GM12878 (cell line): ENCODE results near the gene SYTL2. TPM values are rescaled to one million over a fixed set of nuclear protein-coding genes. Genes with fewer than 3 reads are reported as not detected.

Source experiments
- ATAC-seq: fragments of 200-7000 bp; cut with Tn5 transposase; 3 replicates; pipeline ENCODE4 v1.9.1; 2020; ENCODE audit warnings: mild to moderate bottlenecking, moderate library complexity
- BruUV-seq: library from RNA; stranded (reverse); fragments of 400-500 nt; replicated peaks from 2 replicates; lab custom pipeline; 2021; lab: Mats Ljungman, UMichigan
- CTCF ChIA-PET: fragments of 300-600 bp; sonication (Branson Sonifier 250); formaldehyde crosslinking; extraction: SDS; loops from one replicate; lab custom pipeline; 2021; ENCODE audit warnings: inconsistent platforms; lab: Yijun Ruan, JAX
- POLR2A ChIA-PET: fragments of 350-600 bp; formaldehyde crosslinking; extraction: SDS; loops from one replicate; lab custom pipeline; 2021; ENCODE audit warnings: inconsistent platforms; lab: Charles Lee
- RAD21 ChIA-PET: fragments of 300-600 bp; sonication (Branson Sonifier 250); formaldehyde crosslinking; loops from one replicate; lab custom pipeline; 2023; ENCODE audit warnings: antibody characterized with exemption; ENCODE audit not compliant: unreplicated experiment; lab: Charles Lee
- SMC1A ChIA-PET: fragments of 300-600 bp; sonication (Branson Sonifier 250); formaldehyde crosslinking; loops from one replicate; lab custom pipeline; 2023; ENCODE audit not compliant: unreplicated experiment, uncharacterized antibody; lab: Charles Lee
- DNase-seq: peaks from one replicate; pipeline ENCODE4 v3.0.0-alpha.2; 2011; ENCODE audit warnings: low read depth, low spot score
- FAIRE-seq: peaks from 3 replicates; lab custom pipeline; 2011; peaks lifted over from hg19 to GRCh38; lab: Jason Lieb, UNC
- H2AFZ ChIP-seq: 2 replicates; pipeline ENCODE4 v1.6.0; 2011; ENCODE audit warnings: low read depth, low read length, control low read depth; ENCODE audit not compliant: control insufficient read depth
- H3K27ac ChIP-seq: 2 replicates; pipeline ENCODE4 v1.5.1; 2011; ENCODE audit warnings: control low read depth; ENCODE audit not compliant: control insufficient read depth, insufficient read depth
- H3K27me3 ChIP-seq, 2 experiments: replicated peaks in 1 of 2; 2 replicates each; pipeline versions ENCODE4 v1.6.0 to v1.6.1; 2011; ENCODE audit warnings: low read length in 1 of 2; ENCODE audit not compliant: control insufficient read depth in 2 of 2, insufficient read depth in 2 of 2
- H3K36me3 ChIP-seq, 2 experiments: 2 replicates each; pipeline ENCODE4 v1.5.1; 2011; ENCODE audit warnings: low read length in 1 of 2; ENCODE audit not compliant: control insufficient read depth in 2 of 2, insufficient read depth in 2 of 2
- H3K4me1 ChIP-seq: 2 replicates; pipeline ENCODE4 v1.6.1; 2011; ENCODE audit warnings: mild to moderate bottlenecking, low read length, moderate library complexity, mixed read lengths; ENCODE audit not compliant: control insufficient read depth, insufficient read depth
- H3K4me2 ChIP-seq: 2 replicates; pipeline ENCODE4 v1.6.0; 2011; ENCODE audit warnings: control low read depth; ENCODE audit not compliant: control insufficient read depth, insufficient read depth
- H3K4me3 ChIP-seq: fragments of 200-600 bp; sonication (generic); 2 replicates; pipeline ENCODE4 v1.5.1; 2016
- H3K79me2 ChIP-seq: 2 replicates; pipeline ENCODE4 v1.6.0; 2011; ENCODE audit warnings: low read length; ENCODE audit not compliant: control insufficient read depth, insufficient read depth
- H3K9ac ChIP-seq: 2 replicates; pipeline ENCODE4 v1.8.0; 2011; ENCODE audit warnings: low read length, control low read depth, mixed read lengths; ENCODE audit not compliant: control insufficient read depth, insufficient read depth
- H3K9me3 ChIP-seq: replicated peaks from 3 replicates; pipeline ENCODE4 v1.5.1; 2011; ENCODE audit warnings: mild to moderate bottlenecking, low read length; ENCODE audit not compliant: control insufficient read depth, insufficient read depth
- H4K20me1 ChIP-seq: 2 replicates; pipeline ENCODE4 v1.6.0; 2011; ENCODE audit not compliant: control insufficient read depth, insufficient read depth
- CBX3 ChIP-seq: fragments of 200-600 bp; sonication (generic); IDR thresholded peaks from 2 replicates; pipeline ENCODE4 v1.6.1; 2016; ENCODE audit warnings: low read depth, borderline replicate concordance
- ELK1 ChIP-seq: IDR thresholded peaks from 2 replicates; pipeline ENCODE4 v1.6.1; 2012; ENCODE audit warnings: low read depth, low read length, improper control_type of control experiment
- FOXK2 ChIP-seq: fragments of 450-650 bp; IDR thresholded peaks from 2 replicates; pipeline ENCODE4 v1.6.1; 2017; ENCODE audit warnings: mild to moderate bottlenecking, moderate library complexity
- GATAD2B ChIP-seq: fragments of 450-650 bp; conservative IDR thresholded peaks from 2 replicates; pipeline ENCODE4 v1.6.1; 2017; ENCODE audit warnings: low read depth, mild to moderate bottlenecking, moderate library complexity
- HSF1 ChIP-seq: fragments of 150-350 bp; IDR thresholded peaks from 2 replicates; pipeline ENCODE4 v1.6.1; 2014; ENCODE audit warnings: mild to moderate bottlenecking, low read depth, low read length
- KAT2A ChIP-seq: conservative IDR thresholded peaks from 2 replicates; pipeline ENCODE4 v1.6.1; 2011; ENCODE audit warnings: low read depth, low read length; ENCODE audit not compliant: control insufficient read depth
- KLF5 ChIP-seq: fragments of 450-650 bp; IDR thresholded peaks from 2 replicates; pipeline ENCODE4 v1.6.1; 2014; ENCODE audit warnings: mild to moderate bottlenecking; ENCODE audit not compliant: partially characterized antibody
- NR2C2 ChIP-seq: IDR thresholded peaks from 2 replicates; pipeline ENCODE4 v1.6.1; 2011; ENCODE audit warnings: borderline replicate concordance, low read depth; ENCODE audit not compliant: control insufficient read depth, insufficient read length
- NRF1 ChIP-seq: conservative IDR thresholded peaks from 2 replicates; pipeline ENCODE4 v1.6.1; 2011; ENCODE audit warnings: mild to moderate bottlenecking, low read depth, low read length, improper control_type of control experiment
- PBX3 ChIP-seq: IDR thresholded peaks from 2 replicates; pipeline ENCODE4 v1.6.1; 2011; ENCODE audit warnings: mild to moderate bottlenecking, low read depth, low read length, moderate library complexity; ENCODE audit not compliant: insufficient replicate concordance
- POLR2A ChIP-seq: IDR thresholded peaks from 2 replicates; pipeline ENCODE4 v1.6.1; 2011; ENCODE audit warnings: low read depth, mild to moderate bottlenecking, low read length
- SIN3A ChIP-seq: IDR thresholded peaks from 2 replicates; pipeline ENCODE4 v1.6.1; 2012; ENCODE audit warnings: low read depth, low read length, improper control_type of control experiment
- SKIL ChIP-seq: fragments of 450-650 bp; IDR thresholded peaks from 2 replicates; pipeline ENCODE4 v1.6.1; 2017; ENCODE audit warnings: mild to moderate bottlenecking, low read depth, inconsistent platforms; ENCODE audit not compliant: poor library complexity, severe bottlenecking
- SMAD5 ChIP-seq: IDR thresholded peaks from 2 replicates; pipeline ENCODE4 v1.6.1; 2016; ENCODE audit warnings: antibody characterized with exemption, low read depth
- SPI1 ChIP-seq: IDR thresholded peaks from 2 replicates; pipeline ENCODE4 v1.6.1; 2011; ENCODE audit warnings: low read depth, mild to moderate bottlenecking, low read length, moderate library complexity, borderline replicate concordance; ENCODE audit not compliant: insufficient read depth
- ZNF384 ChIP-seq: IDR thresholded peaks from 2 replicates; pipeline ENCODE4 v1.6.1; 2012; ENCODE audit warnings: low read depth, mild to moderate bottlenecking, low read length, improper control_type of control experiment, borderline replicate concordance
- ZNF622 ChIP-seq: fragments of 450-650 bp; IDR thresholded peaks from 2 replicates; pipeline ENCODE4 v1.6.1; 2017; ENCODE audit warnings: mild to moderate bottlenecking, inconsistent platforms
- WGBS: methylation state at CpG from one replicate; pipeline ENCODE4 v1.1.6; 2016; ENCODE audit warnings: low lambda C conversion rate; ENCODE audit not compliant: insufficient replicate concordance, insufficient coverage; ENCODE audit errors: missing lambda C conversion rate; 5-methylcytosine and 5-hydroxymethylcytosine counted together
- in situ Hi-C: fragments of 300-500 bp; cut with MboI; formaldehyde crosslinking; loops from 9 replicates; pipeline ENCODE4 v1.14.3; 2018; ENCODE audit warnings: mixed read lengths
- intact Hi-C: fragments of 100-400 bp; cut with micrococcal nuclease; formaldehyde crosslinking; loops from one replicate; pipeline ENCODE4 v1.14.2; 2022; ENCODE audit not compliant: unreplicated experiment
- polyA plus RNA-seq, 11 experiments: library from polyadenylated mRNA; depleted of rRNA in 4 of 11; unstranded in 6 of 11; stranded (reverse) in 5 of 11; fragments of >200 nt; fragmentation: Nextera tagmentation in 4 of 11; fragmentation: Illumina TruSeq in 1 of 11; extraction: Ambion mirVana in 4 of 11; extraction: Trizol in 1 of 11; gene quantifications; 1 replicate in 1 of 11; 2 replicates in 10 of 11; pipeline versions ENCODE4 v1.2.1 to v1.2.3, GENCODE V29; 2011 to 2016; ENCODE audit warnings: inconsistent platforms in 2 of 11, missing spikeins in 2 of 11, low read depth in 1 of 11
- total RNA-seq, 4 experiments: library from RNA; depleted of rRNA in 3 of 4; stranded (reverse); fragments of >200 nt in 3 of 4; fragmentation: Illumina TruSeq in 1 of 4; extraction: Trizol in 1 of 4; gene quantifications; 2 replicates each; pipeline versions ENCODE4 v1.2.1 to v1.2.3, GENCODE V29; 2013 to 2021
- TF ChIP-seq, protein P1 (sequence below): fragments of 450-650 bp; IDR thresholded peaks from 2 replicates; pipeline ENCODE4 v1.6.1; 2017; ENCODE audit warnings: mild to moderate bottlenecking

The SYTL2 gene
- total and polyA plus RNA-seq, 10 of the 15 experiments (the other 5 are each of a cell fraction or from before 2014, with no cell fraction given): 0.02 to 1.4 (median 0.31) TPM; not detected in 2

GRCh38 chr11:85764796-85765195 lies 46.1 kb downstream of the SYTL2 start:
- Histone ChIP-seq H3K9ac (no peak overlapping the region), H2AFZ (no peak overlapping the region), H3K9me3 (no peaks in the 10 kb centered on the region; the same call in 2 of the 3 replicates), H3K4me3 (no peak overlapping the region), H3K27me3 (peaks cover 1 to 2% of the 10 kb centered on the region in 2 experiments; a peak in 1 of 4 replicates), H3K79me2 (no peaks in the 10 kb centered on the region), H4K20me1 (no peaks in the 10 kb centered on the region), H3K4me1 (no peaks in the 10 kb centered on the region), H3K27ac (no peak overlapping the region), H3K4me2 (no peak overlapping the region), H3K36me3 (no peaks in the 10 kb centered on the region)
- ChIA-PET CTCF (interaction anchor here (1.0 kb wide), 1 partner anchor 9 kb away, joined by 3 read pairs; no protein-coding TSS in a partner anchor), SMC1A (no interaction called here), POLR2A (interaction anchor here (0.6 kb wide), 1 partner anchor 24 kb away, joined by 3 read pairs; no protein-coding TSS in a partner anchor), RAD21 (no interaction called here)
- DNase-seq (no peak), ATAC-seq (no peak), FAIRE-seq (no peak)
- 70% methylated on average over 4 of the region's 4 CpGs for WGBS
- in situ Hi-C loops: no loop called here
- BruUV-seq: no TSS peak
- intact Hi-C loops: no loop called here
- no peak for TF ChIP-seq KLF5
- no peak for TF ChIP-seq NRF1
- TF ChIP-seq FOXK2: no peak
- no peak for TF ChIP-seq CBX3
- no peak for TF ChIP-seq SIN3A
- TF ChIP-seq, protein P1, sequence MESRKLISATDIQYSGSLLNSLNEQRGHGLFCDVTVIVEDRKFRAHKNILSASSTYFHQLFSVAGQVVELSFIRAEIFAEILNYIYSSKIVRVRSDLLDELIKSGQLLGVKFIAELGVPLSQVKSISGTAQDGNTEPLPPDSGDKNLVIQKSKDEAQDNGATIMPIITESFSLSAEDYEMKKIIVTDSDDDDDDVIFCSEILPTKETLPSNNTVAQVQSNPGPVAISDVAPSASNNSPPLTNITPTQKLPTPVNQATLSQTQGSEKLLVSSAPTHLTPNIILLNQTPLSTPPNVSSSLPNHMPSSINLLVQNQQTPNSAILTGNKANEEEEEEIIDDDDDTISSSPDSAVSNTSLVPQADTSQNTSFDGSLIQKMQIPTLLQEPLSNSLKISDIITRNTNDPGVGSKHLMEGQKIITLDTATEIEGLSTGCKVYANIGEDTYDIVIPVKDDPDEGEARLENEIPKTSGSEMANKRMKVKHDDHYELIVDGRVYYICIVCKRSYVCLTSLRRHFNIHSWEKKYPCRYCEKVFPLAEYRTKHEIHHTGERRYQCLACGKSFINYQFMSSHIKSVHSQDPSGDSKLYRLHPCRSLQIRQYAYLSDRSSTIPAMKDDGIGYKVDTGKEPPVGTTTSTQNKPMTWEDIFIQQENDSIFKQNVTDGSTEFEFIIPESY: no peak
- TF ChIP-seq SMAD5: no peak
- no peak for TF ChIP-seq SPI1
- no peak for TF ChIP-seq HSF1
- TF ChIP-seq PBX3: no peak
- TF ChIP-seq KAT2A: no peak
- no peak for TF ChIP-seq POLR2A
- no peak for TF ChIP-seq GATAD2B
- TF ChIP-seq ZNF622: no peak
- TF ChIP-seq ELK1: no peak
- TF ChIP-seq ZNF384: no peak
- no peak for TF ChIP-seq NR2C2
- no peak for TF ChIP-seq SKIL
